ENCODE results near the gene FOLR1.

DNA sequence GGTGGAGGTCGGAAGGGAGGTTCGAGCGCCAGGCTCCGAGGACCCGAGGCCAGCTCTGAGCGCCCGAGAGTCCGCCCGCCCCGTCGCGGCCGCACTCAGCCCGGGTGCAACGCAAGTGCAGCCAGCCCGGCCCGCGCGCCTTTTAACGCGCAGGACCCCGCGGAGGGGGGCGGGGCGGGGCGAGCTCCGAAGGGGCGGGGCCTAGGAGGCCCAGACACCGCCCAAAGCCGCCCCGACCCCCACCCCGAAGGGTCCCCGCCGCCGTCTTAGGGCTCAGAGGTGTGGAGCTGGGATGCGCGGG is 52.1 kb downstream of the FOLR1 start, which contains the start of gene PHOX2A:
- TF ChIP-seq POLR2A (IDR thresholded peaks at IDR 0.05) (no peak), CTCF (IDR thresholded peaks at IDR 0.05) (no peak)
